ENCODE data around the gene FIBCD1.

DNA sequence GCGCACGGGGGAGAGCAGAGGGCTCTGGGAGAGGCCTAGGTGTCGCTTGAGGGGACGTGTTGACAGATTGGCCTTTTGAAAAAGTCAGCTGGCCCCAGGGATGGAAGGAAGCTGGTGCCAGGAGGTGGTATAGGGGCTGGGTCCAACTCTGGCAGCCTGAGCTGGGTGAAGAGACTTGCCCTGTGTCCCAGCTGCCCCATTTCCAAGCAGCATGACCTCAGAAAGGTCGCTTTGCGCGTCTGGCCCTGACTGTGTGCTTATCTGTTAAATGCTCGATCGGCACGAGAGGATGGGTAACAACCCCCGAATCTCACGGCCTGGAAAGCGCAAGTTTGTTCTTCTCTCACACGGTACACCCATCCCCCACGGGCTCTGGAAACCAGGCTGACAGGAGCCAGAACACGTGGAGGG lies 38.8 kb upstream of the FIBCD1 start:
- no peak for TF ChIP-seq POLR2AphosphoS5 (IDR thresholded peaks at IDR 0.05)
- TF ChIP-seq, protein P1, sequence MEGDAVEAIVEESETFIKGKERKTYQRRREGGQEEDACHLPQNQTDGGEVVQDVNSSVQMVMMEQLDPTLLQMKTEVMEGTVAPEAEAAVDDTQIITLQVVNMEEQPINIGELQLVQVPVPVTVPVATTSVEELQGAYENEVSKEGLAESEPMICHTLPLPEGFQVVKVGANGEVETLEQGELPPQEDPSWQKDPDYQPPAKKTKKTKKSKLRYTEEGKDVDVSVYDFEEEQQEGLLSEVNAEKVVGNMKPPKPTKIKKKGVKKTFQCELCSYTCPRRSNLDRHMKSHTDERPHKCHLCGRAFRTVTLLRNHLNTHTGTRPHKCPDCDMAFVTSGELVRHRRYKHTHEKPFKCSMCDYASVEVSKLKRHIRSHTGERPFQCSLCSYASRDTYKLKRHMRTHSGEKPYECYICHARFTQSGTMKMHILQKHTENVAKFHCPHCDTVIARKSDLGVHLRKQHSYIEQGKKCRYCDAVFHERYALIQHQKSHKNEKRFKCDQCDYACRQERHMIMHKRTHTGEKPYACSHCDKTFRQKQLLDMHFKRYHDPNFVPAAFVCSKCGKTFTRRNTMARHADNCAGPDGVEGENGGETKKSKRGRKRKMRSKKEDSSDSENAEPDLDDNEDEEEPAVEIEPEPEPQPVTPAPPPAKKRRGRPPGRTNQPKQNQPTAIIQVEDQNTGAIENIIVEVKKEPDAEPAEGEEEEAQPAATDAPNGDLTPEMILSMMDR (IDR thresholded peaks at IDR 0.05): no peak
